TTC549 (cell line): Measurements from ENCODE around the gene ABCC10.
"Not testable (repeated sequence)": the region's sequence is repeated elsewhere in the genome, so short reads cannot be mapped to it uniquely, and the experiment has no call there.

Experiments used
- FAIRE-seq: peaks from 2 replicates; lab custom pipeline; 2012; peaks lifted over from hg19 to GRCh38; lab: Jason Lieb, UNC

Gene ABCC10

DNA sequence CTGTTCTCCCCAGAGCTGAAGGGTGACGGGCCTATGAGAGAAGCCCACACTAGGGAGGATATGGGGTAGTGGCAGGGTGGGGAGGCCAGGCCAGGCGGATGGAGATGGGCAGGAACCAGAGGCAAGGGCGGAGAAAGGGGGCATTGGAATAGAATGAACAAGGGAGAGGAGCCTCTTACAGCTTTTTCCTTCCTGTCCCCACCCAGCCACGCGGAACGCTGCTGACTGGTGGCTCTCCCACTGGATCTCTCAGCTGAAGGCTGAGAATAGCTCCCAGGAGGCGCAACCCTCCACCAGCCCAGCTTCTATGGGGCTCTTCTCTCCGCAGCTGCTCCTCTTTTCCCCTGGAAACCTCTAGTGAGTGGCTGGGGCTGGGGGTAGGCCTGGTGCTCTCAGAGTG is 17.2 kb downstream of the ABCC10 start:
- FAIRE-seq, result no peak

DNA sequence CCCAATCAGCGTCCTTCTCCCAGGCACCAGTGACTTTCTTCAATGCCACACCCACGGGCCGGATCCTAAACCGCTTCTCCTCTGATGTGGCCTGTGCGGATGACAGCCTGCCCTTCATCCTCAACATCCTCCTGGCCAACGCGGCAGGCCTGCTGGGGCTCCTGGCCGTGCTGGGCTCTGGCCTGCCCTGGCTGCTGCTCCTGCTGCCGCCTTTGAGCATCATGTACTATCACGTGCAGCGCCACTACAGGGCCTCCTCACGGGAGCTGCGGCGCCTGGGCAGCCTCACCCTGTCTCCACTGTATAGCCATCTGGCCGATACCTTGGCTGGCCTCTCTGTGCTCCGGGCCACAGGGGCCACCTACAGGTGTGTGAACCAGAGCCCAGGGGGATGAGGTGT is 18.2 kb downstream of the ABCC10 start:
- no peak for FAIRE-seq

DNA sequence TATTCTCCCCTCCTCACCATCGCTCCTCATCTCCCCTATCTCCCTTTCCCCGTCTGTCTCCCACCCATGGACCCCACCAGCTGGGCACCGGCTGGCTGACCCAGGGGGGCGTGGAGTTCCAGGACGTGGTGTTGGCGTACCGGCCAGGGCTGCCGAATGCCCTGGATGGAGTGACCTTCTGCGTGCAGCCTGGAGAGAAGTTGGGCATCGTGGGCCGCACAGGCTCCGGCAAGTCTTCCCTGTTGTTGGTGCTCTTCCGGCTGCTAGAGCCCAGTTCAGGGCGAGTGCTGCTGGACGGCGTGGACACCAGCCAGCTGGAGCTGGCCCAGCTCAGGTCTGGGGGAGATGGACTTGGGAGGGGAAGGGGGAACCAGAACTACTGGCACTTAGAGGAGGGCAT is 20.3 kb downstream of the ABCC10 start:
- no peak for FAIRE-seq

DNA sequence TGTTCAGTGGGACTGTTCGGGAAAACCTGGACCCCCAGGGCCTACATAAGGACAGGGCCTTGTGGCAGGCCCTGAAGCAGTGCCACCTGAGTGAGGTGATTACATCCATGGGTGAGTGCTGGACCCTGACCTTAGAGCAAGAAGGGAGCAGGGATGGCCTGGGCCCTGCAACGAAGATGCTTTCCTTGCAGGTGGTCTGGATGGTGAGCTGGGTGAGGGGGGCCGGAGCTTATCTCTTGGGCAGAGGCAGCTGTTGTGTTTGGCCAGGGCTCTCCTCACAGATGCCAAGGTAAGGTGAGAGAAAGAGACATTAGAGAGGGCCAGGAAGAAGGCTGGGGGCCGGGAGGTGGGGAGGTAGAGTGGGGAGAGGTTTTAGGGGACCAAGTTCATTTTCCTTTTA is 21.6 kb downstream of the ABCC10 start:
- no peak for FAIRE-seq

DNA sequence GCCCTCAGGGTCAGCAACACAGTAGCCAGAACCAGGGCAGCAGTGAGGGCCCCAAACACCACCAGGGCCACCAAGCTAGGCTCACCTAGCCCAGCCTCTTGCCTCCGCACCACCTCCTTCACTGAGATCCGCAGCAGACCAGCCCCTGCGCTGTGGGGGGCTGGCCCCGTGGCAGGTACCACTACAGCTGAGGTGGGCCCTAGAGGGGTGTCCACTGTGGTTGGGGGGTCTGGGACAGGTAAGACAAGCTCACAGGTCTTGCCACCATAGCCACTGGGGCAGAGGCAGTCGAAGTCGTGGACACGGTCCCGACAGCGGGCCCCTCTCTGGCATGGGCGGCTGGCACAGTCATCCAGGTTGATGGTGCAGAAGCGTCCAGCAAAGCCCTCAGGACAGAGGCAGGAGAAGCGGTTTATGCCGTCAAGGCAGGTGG is 23.4 kb downstream of the ABCC10 start:
- no peak for FAIRE-seq

DNA sequence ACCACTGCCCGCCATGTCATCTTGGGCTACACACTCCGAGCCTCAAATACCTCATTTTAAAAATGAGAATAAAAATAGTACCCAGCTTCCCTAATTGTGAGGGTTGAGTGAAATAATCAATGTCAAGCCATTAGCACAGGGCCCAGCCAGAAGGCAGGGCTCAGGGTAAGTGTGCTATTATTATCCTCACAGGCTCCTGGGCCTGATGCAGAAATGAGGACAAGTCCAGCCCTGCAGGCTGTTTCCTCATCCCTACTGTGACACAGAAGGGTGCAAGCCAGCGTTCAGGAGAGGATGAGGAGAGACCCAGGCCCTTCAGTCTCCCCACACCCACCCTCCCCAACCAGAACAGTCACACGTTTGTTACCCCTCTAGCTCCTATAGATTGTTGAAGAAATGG is 24.0 kb downstream of the ABCC10 start:
- no peak for FAIRE-seq

DNA sequence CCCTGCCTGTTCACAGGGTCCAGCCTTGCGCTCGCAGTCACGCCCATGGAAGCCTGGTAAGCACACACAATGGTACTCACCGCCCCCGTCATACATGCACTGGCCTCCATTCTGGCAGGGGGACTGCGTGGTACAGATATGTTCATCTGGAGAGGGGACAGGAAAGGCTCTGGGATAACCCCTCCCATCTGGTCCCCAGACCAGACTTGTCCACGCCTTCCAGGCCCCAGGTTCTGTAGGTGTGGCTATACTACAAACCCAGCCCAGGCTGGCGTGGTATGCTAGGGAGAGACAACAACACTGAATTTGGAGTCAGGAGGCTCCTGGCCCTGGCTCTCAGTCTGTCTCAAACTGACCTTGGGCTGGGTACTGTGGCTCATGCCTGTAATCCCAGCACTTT is 24.6 kb downstream of the ABCC10 start:
- FAIRE-seq, result no peak

DNA sequence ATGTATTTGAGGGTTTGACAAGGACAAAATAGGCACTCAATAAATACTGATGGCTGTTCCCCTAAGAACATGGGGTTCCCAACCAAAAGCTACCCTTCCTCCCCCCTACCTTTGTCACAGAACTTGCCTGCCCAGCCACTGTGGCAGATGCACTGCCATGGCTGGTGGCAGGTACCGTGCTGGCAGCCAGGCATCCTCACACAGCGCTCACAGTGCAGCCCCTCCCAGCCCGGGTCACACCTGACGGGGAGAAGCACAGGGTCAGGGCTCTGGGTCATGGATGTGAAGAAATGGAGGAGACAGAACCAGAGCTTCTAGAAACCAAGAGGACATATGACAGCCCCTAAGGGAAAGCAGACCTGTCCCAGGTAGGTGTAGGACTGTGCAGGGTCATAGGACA is 25.6 kb downstream of the ABCC10 start:
- FAIRE-seq, result no peak

DNA sequence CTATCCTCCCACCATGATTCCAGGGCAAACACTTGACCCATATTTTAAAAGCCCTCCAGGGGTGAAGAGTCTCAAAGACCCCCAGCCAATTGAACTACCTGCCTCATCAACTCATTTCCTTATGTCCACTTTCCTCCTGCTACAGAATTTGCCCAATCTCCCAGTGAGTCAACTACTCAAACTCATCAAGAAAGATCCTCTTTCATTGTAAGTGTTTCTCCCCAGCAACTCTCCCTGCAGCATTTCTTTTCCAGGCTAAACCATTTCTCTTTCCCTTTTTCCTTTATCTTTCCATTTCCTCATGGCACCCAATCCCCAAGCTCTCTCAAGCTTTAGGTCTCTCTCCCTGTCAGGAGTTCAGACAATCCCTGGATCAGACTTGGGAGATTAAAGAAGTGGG is 26.5 kb downstream of the ABCC10 start:
- FAIRE-seq, result no peak

DNA sequence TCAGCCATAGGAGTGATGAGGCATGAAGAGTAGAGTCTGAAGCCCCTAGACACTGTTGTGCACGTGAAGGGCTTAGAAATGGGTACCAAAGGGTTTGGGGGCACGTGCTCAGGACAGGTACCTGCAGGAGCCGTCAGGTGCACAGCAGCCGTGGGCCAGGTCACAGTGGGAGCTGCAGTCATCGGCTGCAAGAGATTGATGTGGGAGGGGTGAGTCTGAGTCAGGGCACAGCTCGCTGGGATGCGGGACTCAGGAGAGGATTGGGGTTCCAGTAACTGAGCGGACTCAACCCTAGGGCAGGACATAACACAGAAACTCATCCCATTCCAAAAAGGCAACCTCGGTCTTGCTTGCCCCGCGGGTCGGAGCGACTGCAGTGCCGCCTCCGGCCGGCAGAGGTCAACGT is 27.0 kb downstream of the ABCC10 start:
- FAIRE-seq, result no peak

DNA sequence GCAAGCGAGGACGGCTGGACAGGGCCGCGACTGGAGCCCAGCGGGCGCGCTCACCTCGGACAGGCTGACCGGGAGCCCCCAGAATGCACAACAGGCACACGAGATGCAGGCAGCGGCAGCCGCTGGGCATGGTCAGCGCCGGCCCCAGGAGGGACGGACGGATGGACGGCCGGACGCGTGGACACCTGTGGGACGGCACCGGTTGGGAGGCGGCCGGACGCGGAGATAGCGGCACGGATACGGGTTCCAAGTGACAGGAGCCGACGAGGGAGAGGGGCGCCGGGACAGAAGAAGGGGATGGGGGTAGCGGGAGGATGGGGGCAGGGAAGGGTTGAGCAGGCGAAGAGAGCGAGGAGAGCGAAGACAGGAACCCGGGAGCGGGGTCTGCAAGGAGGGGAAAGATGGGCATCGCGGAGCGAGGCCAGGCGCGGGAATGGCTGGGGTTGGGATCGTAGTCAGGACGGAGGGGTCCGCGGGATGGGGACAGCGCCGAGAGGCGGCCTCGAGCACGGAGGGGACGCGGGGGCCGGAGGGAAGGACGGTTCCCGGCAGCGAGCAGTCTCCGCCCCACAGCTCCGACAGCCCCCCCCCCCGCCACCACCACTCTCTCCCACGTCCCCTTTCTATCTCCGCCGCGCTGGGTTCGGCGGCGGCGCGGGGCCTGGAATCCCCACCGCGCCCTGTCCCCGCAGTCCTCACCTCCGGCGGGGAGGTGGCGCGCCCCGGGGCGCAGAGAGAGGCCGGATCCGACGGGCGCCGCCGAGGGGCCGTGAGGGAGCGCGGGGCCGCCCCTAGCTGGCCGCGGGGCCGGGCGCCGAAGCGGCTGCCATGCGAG is 27.6 kb downstream of the ABCC10 start:
- no peak for FAIRE-seq

DNA sequence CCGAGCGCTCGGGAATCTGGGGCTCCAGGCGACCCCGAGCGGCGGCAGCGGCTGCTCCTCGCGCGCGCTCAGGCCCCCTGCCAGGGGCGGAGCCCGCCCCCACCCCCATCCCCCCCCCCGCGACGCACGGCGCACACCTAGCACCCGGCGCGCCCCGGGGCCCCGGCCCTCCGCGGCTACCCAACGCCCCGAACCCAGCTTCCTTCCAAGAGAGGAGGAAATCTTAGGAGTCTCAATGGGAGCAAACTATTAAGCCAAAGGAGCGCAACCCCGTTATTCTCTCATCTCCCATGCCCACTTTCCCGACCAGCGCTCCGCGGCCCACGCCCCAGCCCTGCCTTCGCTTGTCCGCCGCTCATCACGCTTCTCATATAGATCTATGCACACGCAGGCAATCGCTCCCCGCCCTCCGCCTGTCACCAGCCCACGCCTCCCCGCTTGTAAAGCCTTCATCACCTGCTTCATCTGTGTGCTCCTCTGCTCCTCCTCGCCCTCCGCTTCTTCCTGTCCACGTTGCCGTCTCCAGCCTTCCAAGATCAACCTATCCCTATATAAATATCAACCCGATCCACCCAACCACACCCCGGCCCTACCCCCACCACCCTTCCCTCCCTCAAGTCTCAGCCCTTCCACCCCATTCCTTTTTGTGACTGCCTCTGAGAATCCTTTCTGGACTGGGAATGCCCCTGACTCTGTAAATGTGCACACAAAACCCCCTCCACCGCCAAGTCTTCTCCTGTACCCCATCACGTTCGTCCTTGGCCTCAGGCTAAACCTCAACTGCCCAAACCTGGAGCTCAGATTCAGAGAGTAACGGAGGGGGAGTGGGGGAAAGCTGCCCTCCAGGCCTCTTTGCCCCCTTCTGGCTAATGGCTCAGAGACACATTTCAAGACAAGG is 28.4 kb downstream of the ABCC10 start, which contains the start of gene DLK2:
DLK2 (minus strand) TSS at position 18 of the 898 bp plus-strand sequence. CDS start 723 bp downstream, outside the sequence.
- no peak for FAIRE-seq

DNA sequence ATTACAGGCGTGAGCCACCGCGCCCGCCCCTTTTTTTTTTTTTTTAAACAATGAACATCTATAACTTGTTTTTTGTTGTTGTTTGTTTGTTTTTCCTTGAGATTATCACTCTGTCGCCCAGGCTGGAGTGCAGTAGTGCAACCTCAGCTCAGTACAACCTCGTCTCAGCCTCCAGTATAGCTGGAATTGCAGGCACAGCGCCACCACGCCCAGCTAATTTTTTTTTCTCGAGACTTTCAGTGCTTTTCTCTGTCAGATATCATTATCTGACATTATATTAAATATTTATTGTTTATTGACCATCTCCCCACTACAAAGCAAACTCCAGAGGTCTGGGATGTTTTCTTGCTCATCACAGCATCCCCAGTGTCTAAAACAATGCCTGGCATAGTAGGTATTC is 30.3 kb downstream of the ABCC10 start:
- no peak for FAIRE-seq

DNA sequence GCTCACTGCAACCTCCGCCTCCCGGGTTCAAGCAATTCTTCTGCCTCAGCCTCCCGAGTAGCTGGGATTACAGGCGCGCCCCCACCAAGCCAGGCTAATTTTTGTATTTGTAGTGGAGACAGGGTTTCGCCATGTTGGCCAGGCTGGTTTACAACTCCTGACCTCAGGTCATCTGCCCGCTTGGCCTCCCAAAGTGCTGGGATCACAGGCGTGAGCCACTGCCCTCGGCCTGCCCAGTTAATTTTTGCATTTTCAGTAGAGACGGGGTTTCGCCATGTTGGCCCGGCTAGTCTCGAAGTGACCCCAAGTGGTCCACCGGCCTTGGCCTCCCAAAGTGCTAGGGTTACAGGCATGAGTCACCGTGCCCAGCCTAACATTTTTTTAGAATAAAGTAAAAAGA is 30.8 kb downstream of the ABCC10 start:
- FAIRE-seq, result not testable (repeated sequence)

DNA sequence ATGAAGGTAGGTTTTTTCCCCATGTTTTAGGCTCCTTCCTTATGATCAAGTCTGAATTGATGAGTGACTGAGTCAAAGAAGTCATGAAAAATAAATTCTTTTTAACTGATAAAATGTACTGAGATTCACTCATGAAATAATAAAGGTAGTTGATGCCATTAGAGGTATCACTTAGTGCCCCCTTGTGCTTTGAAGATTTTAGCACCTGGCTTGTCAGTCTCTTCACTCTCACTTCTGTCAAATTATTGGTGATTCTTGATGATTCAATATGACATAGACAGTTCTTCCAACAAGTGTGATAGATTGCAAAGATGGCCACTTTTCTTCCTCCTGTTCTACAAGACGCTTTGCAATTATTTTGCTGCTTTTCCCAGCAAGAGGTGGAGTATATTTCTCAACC is 32.2 kb downstream of the ABCC10 start:
- FAIRE-seq, result no peak

DNA sequence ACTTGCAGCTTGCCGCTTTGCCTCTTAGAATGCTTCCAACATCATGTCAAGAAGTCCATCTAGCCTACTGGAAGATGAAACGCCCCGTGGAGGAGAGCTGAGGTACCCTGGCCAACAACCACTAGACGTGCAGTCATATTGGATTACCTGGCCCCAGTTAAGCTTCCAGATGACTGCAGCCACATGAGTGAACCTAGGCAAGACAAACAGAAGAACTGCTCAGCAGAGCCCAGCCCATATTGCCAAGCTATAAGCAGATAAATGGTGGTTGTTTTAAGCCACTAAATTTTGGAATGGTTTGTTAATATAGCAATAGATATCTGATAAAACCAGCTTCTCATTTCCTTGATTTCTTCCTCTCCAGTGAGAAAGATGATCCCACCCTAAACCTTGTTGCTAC is 32.7 kb downstream of the ABCC10 start:
- no peak for FAIRE-seq

DNA sequence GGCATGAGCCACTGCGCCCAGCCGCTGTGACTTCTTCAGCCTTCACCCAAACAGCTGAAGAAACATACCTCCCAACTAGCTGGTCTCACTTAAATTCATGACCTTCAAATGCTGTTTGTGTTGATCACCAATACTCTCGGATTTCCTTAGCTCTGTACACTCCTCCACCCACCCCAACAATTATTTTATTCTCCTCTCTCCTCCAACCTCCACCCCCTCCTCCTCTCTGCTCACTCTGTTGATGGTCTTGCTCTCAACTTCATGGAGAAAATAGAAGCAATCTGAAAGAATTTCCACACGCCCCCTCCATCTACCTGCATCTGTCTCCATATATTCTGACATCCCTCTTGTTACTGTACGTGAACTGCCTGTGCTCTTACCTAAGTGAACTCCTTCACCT is 34.6 kb downstream of the ABCC10 start:
- FAIRE-seq, result no peak

DNA sequence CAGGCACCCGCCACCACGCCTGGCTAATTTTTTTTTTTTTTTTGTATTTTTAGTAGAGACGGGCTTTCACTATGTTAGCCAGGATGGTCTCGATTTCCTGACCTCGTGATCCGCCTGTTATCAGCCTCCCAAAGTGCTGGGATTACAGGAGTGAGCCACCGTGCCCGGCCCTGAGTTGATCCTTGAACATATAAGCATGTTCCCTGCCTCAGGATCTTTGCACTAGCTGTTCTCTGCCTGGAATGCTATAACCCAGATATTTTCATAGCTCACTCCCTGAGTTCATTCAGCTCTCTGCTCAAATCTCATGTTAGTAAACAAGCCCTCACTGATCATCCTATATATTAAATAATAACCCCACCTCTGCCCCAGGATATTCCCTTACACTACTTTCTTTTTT is 37.0 kb downstream of the ABCC10 start:
- no peak for FAIRE-seq

DNA sequence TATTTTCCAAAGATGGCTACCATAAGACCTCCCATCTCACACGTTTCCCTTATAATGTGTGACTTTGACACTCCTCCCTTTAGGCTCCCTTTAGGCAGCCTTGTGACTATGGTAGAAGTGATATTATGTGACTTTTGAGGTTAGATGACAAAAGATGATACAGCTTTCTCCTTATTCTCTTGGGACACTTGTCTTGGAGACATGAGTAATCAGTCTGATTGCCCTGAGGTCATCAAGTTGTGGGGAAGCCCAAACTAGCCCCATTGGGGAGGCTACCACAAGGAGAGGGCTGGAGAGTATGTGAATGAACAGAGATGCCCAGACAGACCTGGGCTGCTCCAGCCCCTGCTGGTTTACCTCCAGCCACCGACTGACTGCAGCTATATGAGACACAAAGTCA is 38.6 kb downstream of the ABCC10 start:
- FAIRE-seq, result no peak

DNA sequence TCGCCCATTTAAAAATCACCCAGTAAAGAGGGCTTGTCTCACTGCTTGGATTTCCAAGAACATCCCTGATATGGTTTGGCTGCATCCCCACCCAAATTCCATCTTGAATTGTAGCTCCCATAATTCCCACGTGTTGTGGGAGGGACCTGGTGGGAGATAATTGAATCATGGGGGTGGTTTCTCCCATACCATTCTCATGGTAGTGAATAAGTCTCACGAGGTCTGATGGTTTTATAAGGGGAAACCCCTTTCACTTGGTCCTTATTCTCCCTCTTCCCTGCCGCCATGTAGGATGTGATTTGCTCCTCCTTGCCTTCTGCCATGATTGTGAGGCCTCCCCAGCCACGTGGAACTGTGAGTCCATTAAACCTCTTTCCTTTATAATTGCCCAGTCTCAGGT is 39.9 kb downstream of the ABCC10 start:
- FAIRE-seq, result not testable (repeated sequence)

DNA sequence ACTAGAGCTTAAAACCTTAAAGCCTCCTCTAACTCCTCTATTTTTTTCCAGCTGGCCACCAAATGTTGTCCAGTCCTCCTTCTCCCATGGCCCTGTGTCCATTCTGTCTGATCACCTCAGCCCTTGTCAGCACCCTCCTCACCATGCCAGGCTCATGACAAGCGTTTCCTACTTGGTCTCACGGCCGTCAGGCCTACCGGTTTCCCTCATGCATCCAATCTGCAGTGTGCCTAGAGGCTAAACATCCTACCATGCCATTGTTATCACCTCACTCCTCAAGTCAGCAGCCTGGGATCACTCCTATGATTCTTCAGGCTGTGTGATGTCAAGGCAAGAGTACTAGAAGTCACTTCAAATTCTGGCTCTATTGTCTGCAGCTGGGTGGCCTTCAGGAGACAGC is 40.4 kb downstream of the ABCC10 start:
- FAIRE-seq, result no peak

DNA sequence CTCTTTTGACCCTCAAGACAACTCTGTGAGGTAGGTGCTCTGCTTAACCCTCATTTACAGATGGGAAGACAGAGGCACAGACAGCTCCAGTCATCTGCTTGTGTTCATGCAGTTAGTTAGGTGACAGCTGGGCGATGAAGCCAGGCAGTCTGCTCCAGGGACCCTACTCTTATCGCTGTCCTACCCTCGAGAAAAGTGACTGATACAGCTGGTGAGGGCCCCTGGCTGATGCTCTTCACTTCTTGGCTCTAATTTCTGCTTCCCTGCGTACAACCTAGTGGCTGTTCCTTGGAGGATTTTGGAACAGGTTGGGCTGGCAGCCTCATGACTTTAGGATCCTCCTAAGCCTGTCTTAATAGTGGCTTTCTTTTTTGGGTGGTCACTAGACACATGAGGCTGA is 40.9 kb downstream of the ABCC10 start:
- no peak for FAIRE-seq
